Gastrocnemius medialis (tissue), 4 donors: ENCODE results near the gene FKBP6. TPM values are rescaled to one million over a fixed set of nuclear protein-coding genes. Genes with fewer than 3 reads are reported as not detected.
"Not testable (repeated sequence)": the region's sequence is repeated elsewhere in the genome, so short reads cannot be mapped to it uniquely, and the experiment has no call there.

Source experiments
- ATAC-seq, 2 donors: fragments of 150-250 bp; one replicate each; pipeline ENCODE4 v1.9.1; 2016
- DNase-seq, 2 donors: peaks; one replicate each; pipeline ENCODE4 v3.0.0-alpha.2; 2019
- H3K27ac ChIP-seq, 4 donors: fragments of 200-600 bp; sonication (generic); 1 replicate in 1 of 4; 2 replicates in 3 of 4; pipeline ENCODE4 v1.5.1; 2016 to 2018; ENCODE audit warnings: mild to moderate bottlenecking in 2 of 4, moderate library complexity in 1 of 4
- H3K27me3 ChIP-seq, 3 donors: fragments of 200-600 bp; sonication (generic) in 2 of 3; 1 replicate in 1 of 3; 2 replicates in 2 of 3; pipeline versions ENCODE4 v1.5.1 to v1.6.0; 2016 to 2019; ENCODE audit warnings: mild to moderate bottlenecking in 1 of 3, moderate library complexity in 1 of 3
- H3K36me3 ChIP-seq, 2 donors: fragments of 200-600 bp; sonication (generic) in 1 of 2; one replicate each; pipeline ENCODE4 v1.5.1; 2017 to 2018
- H3K4me1 ChIP-seq, 2 donors: fragments of 200-600 bp; sonication (generic) in 1 of 2; one replicate each; pipeline ENCODE4 v1.5.1; 2016 to 2017; ENCODE audit warnings: mild to moderate bottlenecking in 2 of 2
- H3K4me3 ChIP-seq, 4 donors: fragments of 200-600 bp; sonication (generic) in 3 of 4; 1 replicate in 1 of 4; 2 replicates in 3 of 4; pipeline ENCODE4 v1.5.1; 2016 to 2019; ENCODE audit warnings: mild to moderate bottlenecking in 2 of 4
- H3K9me3 ChIP-seq, 3 donors: fragments of 200-600 bp; sonication (generic) in 2 of 3; 1 replicate in 1 of 3; 2 replicates in 2 of 3; pipeline ENCODE4 v1.5.1; 2016 to 2019
- POLR2A ChIP-seq, 2 donors: fragments of 450-650 bp; IDR thresholded peaks; one replicate each; pipeline ENCODE4 v1.6.1; 2017; ENCODE audit warnings: antibody characterized with exemption in 2 of 2, mild to moderate bottlenecking in 2 of 2, moderate library complexity in 2 of 2
- in situ Hi-C, 4 donors: fragments of 200-750 bp; cut with MboI; loops; one replicate each; pipeline versions ENCODE4 v1.15.0 to v1.8.0; 2017; ENCODE audit warnings: low sequenced_read_pairs in 4 of 4
- intact Hi-C: fragments of 100-400 bp; cut with DNase I; formaldehyde crosslinking; loops from one replicate; pipeline ENCODE4 v1.15.1; 2023; ENCODE audit warnings: low total_unique reads
- total RNA-seq, 4 donors: library from RNA; depleted of rRNA; stranded (reverse); fragments of >200 nt; gene quantifications; one replicate each; pipeline versions ENCODE4 v1.1.0 to v1.2.3, GENCODE V29; 2016
- TF ChIP-seq, protein P1 (sequence below), 5 experiments: fragments of 450-650 bp in 3 of 5; fragments of 200-600 bp in 2 of 5; sonication (generic) in 2 of 5; IDR thresholded peaks in 4 of 5; conservative IDR thresholded peaks in 1 of 5; 1 replicate in 4 of 5; 2 replicates in 1 of 5; pipeline ENCODE4 v1.5.1; 2016 to 2019; ENCODE audit warnings: antibody characterized with exemption in 5 of 5, mild to moderate bottlenecking in 3 of 5, moderate library complexity in 3 of 5

Gene FKBP6
- total RNA-seq, 4 donors from 2014 or later = not detected

DNA sequence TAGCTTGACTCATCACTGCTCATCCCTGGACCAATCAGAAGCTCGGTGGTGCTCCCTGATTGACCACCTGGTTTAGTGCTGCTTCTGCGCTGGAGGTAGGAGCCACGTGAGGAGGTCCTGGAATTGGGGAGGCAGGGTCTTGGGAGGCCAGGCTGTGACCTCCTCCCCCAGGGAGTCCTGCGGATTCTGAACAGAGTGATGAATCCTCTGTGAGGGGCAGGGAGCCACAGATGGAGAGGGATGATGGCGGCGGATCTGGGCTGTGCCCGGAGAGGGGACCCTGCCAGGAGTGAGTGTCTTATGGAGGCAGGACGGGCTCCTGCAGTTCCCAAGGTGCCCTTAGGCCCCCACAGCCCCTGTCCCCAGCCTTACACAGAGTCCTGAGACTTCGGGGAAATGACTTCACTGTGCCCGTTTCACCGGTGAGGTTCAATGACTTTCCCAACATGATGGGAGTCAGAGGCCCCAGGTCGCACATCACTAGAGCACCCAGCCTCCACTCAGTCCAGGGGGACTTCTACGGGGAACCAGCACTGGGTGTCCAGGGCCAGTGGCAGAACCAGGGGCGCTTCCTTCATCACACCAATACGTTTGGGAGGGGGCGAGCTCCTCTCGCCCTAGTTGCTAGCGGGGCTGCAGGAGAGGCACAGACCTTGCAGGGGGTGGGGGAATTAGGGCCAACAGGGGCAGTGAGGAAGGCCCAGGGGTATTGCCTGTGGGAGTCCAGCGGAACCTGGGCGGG is 48.9 kb downstream of the FKBP6 start:
- in situ Hi-C loops (no loop called here), intact Hi-C loops (no loop called here)
- TF ChIP-seq, protein P1, sequence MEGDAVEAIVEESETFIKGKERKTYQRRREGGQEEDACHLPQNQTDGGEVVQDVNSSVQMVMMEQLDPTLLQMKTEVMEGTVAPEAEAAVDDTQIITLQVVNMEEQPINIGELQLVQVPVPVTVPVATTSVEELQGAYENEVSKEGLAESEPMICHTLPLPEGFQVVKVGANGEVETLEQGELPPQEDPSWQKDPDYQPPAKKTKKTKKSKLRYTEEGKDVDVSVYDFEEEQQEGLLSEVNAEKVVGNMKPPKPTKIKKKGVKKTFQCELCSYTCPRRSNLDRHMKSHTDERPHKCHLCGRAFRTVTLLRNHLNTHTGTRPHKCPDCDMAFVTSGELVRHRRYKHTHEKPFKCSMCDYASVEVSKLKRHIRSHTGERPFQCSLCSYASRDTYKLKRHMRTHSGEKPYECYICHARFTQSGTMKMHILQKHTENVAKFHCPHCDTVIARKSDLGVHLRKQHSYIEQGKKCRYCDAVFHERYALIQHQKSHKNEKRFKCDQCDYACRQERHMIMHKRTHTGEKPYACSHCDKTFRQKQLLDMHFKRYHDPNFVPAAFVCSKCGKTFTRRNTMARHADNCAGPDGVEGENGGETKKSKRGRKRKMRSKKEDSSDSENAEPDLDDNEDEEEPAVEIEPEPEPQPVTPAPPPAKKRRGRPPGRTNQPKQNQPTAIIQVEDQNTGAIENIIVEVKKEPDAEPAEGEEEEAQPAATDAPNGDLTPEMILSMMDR (IDR thresholded peaks at IDR 0.05 in 4 of 5, conservative IDR thresholded peaks at IDR 0.05 in 1 of 5) = no peak
- TF ChIP-seq POLR2A (IDR thresholded peaks at IDR 0.05) = no peak
- DNase-seq (no peak), ATAC-seq (no peak)
- Histone ChIP-seq H3K27me3 (peaks cover 6 to 10% (median 9%) of the 10 kb centered on the region in 3 donors), H3K27ac (no peak overlapping the region), H3K9me3 (no peaks in the 10 kb centered on the region), H3K4me3 (no peak overlapping the region), H3K36me3 (no peaks in the 10 kb centered on the region), H3K4me1 (no peaks in the 10 kb centered on the region)

DNA sequence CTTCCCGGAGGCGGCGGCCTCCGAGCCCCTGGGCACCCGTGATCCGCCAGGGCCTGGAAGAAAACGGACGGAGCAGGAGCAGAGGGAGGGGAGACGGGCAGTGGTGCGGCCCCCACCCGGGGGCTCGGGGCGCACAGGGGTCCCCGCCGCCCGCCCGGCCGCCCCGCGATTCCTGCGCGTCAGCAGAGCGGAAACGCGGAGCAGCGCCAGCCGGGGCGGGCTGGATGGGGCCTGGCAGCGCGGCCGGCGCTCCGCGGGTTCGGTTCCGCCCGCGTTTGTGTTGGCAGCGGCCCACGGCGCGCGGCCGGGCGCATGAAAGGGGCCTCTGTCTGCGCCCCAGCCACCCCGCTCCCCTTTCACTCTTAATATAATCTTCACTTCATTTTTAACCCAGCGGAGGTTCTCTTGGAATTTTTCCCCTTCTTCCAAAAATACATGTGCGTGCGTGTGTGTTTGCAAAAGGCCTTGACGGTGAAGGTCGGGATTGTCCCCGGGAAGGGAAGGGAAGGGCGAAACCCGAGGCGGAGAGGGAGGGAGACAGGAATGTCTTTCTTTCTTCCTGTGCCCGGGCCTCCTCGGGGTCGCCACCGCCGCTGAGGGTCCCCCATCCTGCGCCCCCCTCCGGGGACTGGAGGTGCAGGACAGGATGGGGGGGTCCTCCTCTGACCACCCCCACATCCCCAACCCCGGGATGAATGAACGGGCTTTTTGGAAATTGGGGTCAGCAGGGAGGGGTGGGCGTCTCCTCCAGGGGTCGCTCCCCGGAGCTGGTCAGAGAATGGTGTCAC is 49.6 kb downstream of the FKBP6 start:
- H3K9me3 ChIP-seq, H3K36me3 ChIP-seq, H3K4me3 ChIP-seq, in situ Hi-C loops, H3K4me1 ChIP-seq, DNase-seq, H3K27ac ChIP-seq, intact Hi-C loops, ATAC-seq: not testable (repeated sequence)
- H3K27me3 ChIP-seq = peaks cover 6 to 10% (median 9%) of the 10 kb centered on the region in 3 donors

DNA sequence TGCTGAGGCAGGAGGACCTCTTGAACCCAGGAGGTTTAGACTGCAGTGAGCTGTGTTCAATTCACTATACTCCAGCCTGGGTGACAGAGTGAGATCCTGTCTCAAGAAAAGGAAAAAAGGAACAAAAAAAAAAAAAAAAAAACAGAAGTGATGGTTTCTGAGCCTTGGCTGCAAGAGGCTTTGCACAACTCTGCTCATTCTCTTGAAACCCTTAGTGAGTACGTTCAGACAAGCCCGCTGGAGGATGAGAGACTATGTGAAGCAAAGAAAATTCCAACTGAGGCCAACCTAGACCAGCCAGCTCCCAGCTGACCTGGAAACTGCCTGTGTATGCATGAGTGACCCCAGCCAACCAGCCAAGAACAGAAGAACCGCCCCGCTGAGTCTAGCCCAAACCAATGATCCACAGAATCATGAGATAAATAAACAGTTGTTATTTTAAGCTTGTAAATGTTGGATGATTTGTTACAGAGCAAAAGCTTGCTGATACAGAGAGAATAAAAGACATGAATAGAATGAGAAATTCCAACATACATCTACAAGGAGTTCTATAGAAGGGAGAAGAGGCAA is 55.1 kb downstream of the FKBP6 start:
- DNase-seq = no peak
- Histone ChIP-seq H3K9me3 (peaks cover 0 to 13% (median 0%) of the 10 kb centered on the region in 3 donors), H3K27ac (no peak overlapping the region), H3K27me3 (peaks cover 5 to 6% (median 5%) of the 10 kb centered on the region in 3 donors), H3K4me3 (no peak overlapping the region), H3K4me1 (no peaks in the 10 kb centered on the region), H3K36me3 (no peaks in the 10 kb centered on the region)
- no peak for ATAC-seq
- intact Hi-C loops (no loop called here), in situ Hi-C loops (no loop called here)
- TF ChIP-seq POLR2A (IDR thresholded peaks at IDR 0.05) = no peak
- TF ChIP-seq, protein P1 (IDR thresholded peaks at IDR 0.05 in 4 of 5, conservative IDR thresholded peaks at IDR 0.05 in 1 of 5) = no peak

DNA sequence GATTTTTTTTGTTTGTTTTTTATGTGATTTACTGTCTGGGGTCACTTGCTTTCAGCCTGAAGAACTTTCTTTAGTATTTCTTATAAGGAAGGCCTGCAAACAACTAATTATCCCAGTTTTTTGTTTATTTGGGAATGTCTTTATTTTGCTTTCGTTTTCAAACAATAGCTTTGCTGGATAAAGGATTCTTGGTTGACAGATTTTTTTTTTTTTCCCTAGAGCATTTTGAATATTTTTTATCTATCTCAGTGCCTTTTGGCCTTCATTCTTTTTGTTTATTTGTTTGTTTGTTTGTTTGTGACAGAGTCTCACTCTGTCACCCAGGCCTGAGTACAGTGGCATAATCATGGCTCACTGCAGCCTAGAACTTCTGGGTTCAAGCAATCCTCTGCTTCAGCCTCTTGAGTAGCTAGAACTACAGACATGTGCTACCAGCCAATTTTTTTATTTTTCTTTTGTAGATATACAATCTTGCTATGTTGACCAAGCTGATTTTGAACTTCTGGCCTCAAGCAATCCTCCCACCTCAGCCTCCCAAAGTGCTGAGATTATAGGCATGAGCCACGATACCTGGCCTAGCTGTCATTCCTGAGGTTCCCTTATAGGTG is 59.4 kb downstream of the FKBP6 start:
- H3K4me3 ChIP-seq = no peak overlapping the region
- no peak overlapping the region for H3K27ac ChIP-seq
- no peak for ATAC-seq
- no peaks in the 10 kb centered on the region for H3K4me1 ChIP-seq
- DNase-seq = no peak
- no peaks in the 10 kb centered on the region for H3K27me3 ChIP-seq
- intact Hi-C loops (no loop called here), in situ Hi-C loops (no loop called here)
- no peaks in the 10 kb centered on the region for H3K36me3 ChIP-seq
- no peak for TF ChIP-seq POLR2A (IDR thresholded peaks at IDR 0.05)
- TF ChIP-seq, protein P1 (IDR thresholded peaks at IDR 0.05 in 4 of 5, conservative IDR thresholded peaks at IDR 0.05 in 1 of 5) = no peak
- H3K9me3 ChIP-seq = peaks cover 0 to 18% (median 3%) of the 10 kb centered on the region in 3 donors
